Gastroesophageal sphincter (tissue), 3 donors: ENCODE results near the gene PAN2.

Source experiments
- CTCF ChIP-seq, 4 experiments: fragments of 200-600 bp in 2 of 4; fragments of 450-650 bp in 2 of 4; sonication (generic) in 1 of 4; IDR thresholded peaks; one replicate each; pipeline ENCODE4 v1.5.1; 2017 to 2019; ENCODE audit warnings: antibody characterized with exemption in 4 of 4, mild to moderate bottlenecking in 2 of 4, moderate library complexity in 2 of 4
- EP300 ChIP-seq: sonication (generic); formaldehyde crosslinking; IDR thresholded peaks from one replicate; pipeline ENCODE4 v1.6.1; 2017; ENCODE audit warnings: antibody characterized with exemption, mild to moderate bottlenecking
- POLR2A ChIP-seq, 2 donors: fragments of 450-650 bp; IDR thresholded peaks; one replicate each; pipeline ENCODE4 v1.6.1; 2017; ENCODE audit warnings: antibody characterized with exemption in 2 of 2, mild to moderate bottlenecking in 2 of 2, moderate library complexity in 1 of 2

GRCh38 chr12:56299853-56300643 is 33.8 kb downstream of the PAN2 start, which contains the start of gene CS:
- TF ChIP-seq EP300 (no peak), CTCF (IDR thresholded peaks at IDR 0.05) (no peak), POLR2A (IDR thresholded peaks at IDR 0.05) (peak; percentile 72 to 82)
